GM12878 (cell line): ENCODE measurements around the gene IFNG-AS1. TPM values are rescaled to one million over a fixed set of nuclear protein-coding genes. Genes with fewer than 3 reads are reported as not detected.

ENCODE experiments used
- ATAC-seq: fragments of 200-7000 bp; cut with Tn5 transposase; 3 replicates; pipeline ENCODE4 v1.9.1; 2020; ENCODE audit warnings: mild to moderate bottlenecking, moderate library complexity
- BruUV-seq: library from RNA; stranded (reverse); fragments of 400-500 nt; replicated peaks from 2 replicates; lab custom pipeline; 2021; lab: Mats Ljungman, UMichigan
- CTCF ChIA-PET: fragments of 300-600 bp; sonication (Branson Sonifier 250); formaldehyde crosslinking; extraction: SDS; loops from one replicate; lab custom pipeline; 2021; ENCODE audit warnings: inconsistent platforms; lab: Yijun Ruan, JAX
- POLR2A ChIA-PET: fragments of 350-600 bp; formaldehyde crosslinking; extraction: SDS; loops from one replicate; lab custom pipeline; 2021; ENCODE audit warnings: inconsistent platforms; lab: Charles Lee
- RAD21 ChIA-PET: fragments of 300-600 bp; sonication (Branson Sonifier 250); formaldehyde crosslinking; loops from one replicate; lab custom pipeline; 2023; ENCODE audit warnings: antibody characterized with exemption; ENCODE audit not compliant: unreplicated experiment; lab: Charles Lee
- SMC1A ChIA-PET: fragments of 300-600 bp; sonication (Branson Sonifier 250); formaldehyde crosslinking; loops from one replicate; lab custom pipeline; 2023; ENCODE audit not compliant: unreplicated experiment, uncharacterized antibody; lab: Charles Lee
- DNase-seq: peaks from one replicate; pipeline ENCODE4 v3.0.0-alpha.2; 2011; ENCODE audit warnings: low read depth, low spot score
- FAIRE-seq: peaks from 3 replicates; lab custom pipeline; 2011; peaks lifted over from hg19 to GRCh38; lab: Jason Lieb, UNC
- H2AFZ ChIP-seq: 2 replicates; pipeline ENCODE4 v1.6.0; 2011; ENCODE audit warnings: low read depth, low read length, control low read depth; ENCODE audit not compliant: control insufficient read depth
- H3K27ac ChIP-seq: 2 replicates; pipeline ENCODE4 v1.5.1; 2011; ENCODE audit warnings: control low read depth; ENCODE audit not compliant: control insufficient read depth, insufficient read depth
- H3K27me3 ChIP-seq, 2 experiments: replicated peaks in 1 of 2; 2 replicates each; pipeline versions ENCODE4 v1.6.0 to v1.6.1; 2011; ENCODE audit warnings: low read length in 1 of 2; ENCODE audit not compliant: control insufficient read depth in 2 of 2, insufficient read depth in 2 of 2
- H3K36me3 ChIP-seq, 2 experiments: 2 replicates each; pipeline ENCODE4 v1.5.1; 2011; ENCODE audit warnings: low read length in 1 of 2; ENCODE audit not compliant: control insufficient read depth in 2 of 2, insufficient read depth in 2 of 2
- H3K4me1 ChIP-seq: 2 replicates; pipeline ENCODE4 v1.6.1; 2011; ENCODE audit warnings: mild to moderate bottlenecking, low read length, moderate library complexity, mixed read lengths; ENCODE audit not compliant: control insufficient read depth, insufficient read depth
- H3K4me2 ChIP-seq: 2 replicates; pipeline ENCODE4 v1.6.0; 2011; ENCODE audit warnings: control low read depth; ENCODE audit not compliant: control insufficient read depth, insufficient read depth
- H3K4me3 ChIP-seq: fragments of 200-600 bp; sonication (generic); 2 replicates; pipeline ENCODE4 v1.5.1; 2016
- H3K79me2 ChIP-seq: 2 replicates; pipeline ENCODE4 v1.6.0; 2011; ENCODE audit warnings: low read length; ENCODE audit not compliant: control insufficient read depth, insufficient read depth
- H3K9ac ChIP-seq: 2 replicates; pipeline ENCODE4 v1.8.0; 2011; ENCODE audit warnings: low read length, control low read depth, mixed read lengths; ENCODE audit not compliant: control insufficient read depth, insufficient read depth
- H3K9me3 ChIP-seq: replicated peaks from 3 replicates; pipeline ENCODE4 v1.5.1; 2011; ENCODE audit warnings: mild to moderate bottlenecking, low read length; ENCODE audit not compliant: control insufficient read depth, insufficient read depth
- H4K20me1 ChIP-seq: 2 replicates; pipeline ENCODE4 v1.6.0; 2011; ENCODE audit not compliant: control insufficient read depth, insufficient read depth
- ATF3 ChIP-seq: IDR thresholded peaks from 2 replicates; pipeline ENCODE4 v1.6.1; 2011; ENCODE audit warnings: low read depth, mild to moderate bottlenecking, low read length, moderate library complexity, borderline replicate concordance; ENCODE audit errors: extremely low read depth
- BCL3 ChIP-seq: IDR thresholded peaks from 2 replicates; pipeline ENCODE4 v1.6.1; 2011; ENCODE audit warnings: borderline replicate concordance, low read depth, mild to moderate bottlenecking, moderate library complexity, low read length; ENCODE audit not compliant: insufficient read depth, poor library complexity, severe bottlenecking
- CBX5 ChIP-seq: sonication (generic); IDR thresholded peaks from 2 replicates; pipeline ENCODE4 v1.6.1; 2016; ENCODE audit warnings: low read depth, moderate library complexity, mild to moderate bottlenecking, inconsistent platforms
- ELK1 ChIP-seq: IDR thresholded peaks from 2 replicates; pipeline ENCODE4 v1.6.1; 2012; ENCODE audit warnings: low read depth, low read length, improper control_type of control experiment
- ETV6 ChIP-seq, 2 experiments: fragments of 450-650 bp in 1 of 2; IDR thresholded peaks in 1 of 2; conservative IDR thresholded peaks in 1 of 2; 2 replicates each; pipeline ENCODE4 v1.6.1; 2014; ENCODE audit warnings: antibody characterized with exemption in 1 of 2, borderline replicate concordance in 1 of 2, low read depth in 1 of 2, mild to moderate bottlenecking in 1 of 2, moderate library complexity in 1 of 2
- FOS ChIP-seq: IDR thresholded peaks from 3 replicates; pipeline ENCODE4 v1.6.1; 2011; ENCODE audit warnings: borderline replicate concordance; ENCODE audit not compliant: insufficient read length; ENCODE audit errors: extremely low read depth
- HDGF ChIP-seq: fragments of 450-650 bp; IDR thresholded peaks from 2 replicates; pipeline ENCODE4 v1.6.1; 2016; ENCODE audit warnings: antibody characterized with exemption
- IRF5 ChIP-seq: fragments of 450-650 bp; IDR thresholded peaks from 2 replicates; pipeline ENCODE4 v1.6.1; 2017; ENCODE audit warnings: borderline replicate concordance
- JUNB ChIP-seq: IDR thresholded peaks from 2 replicates; pipeline ENCODE4 v1.6.1; 2016; ENCODE audit warnings: antibody characterized with exemption, mild to moderate bottlenecking
- MTA2 ChIP-seq: fragments of 450-650 bp; IDR thresholded peaks from 2 replicates; pipeline ENCODE4 v1.6.1; 2016; ENCODE audit warnings: low read depth, mild to moderate bottlenecking, moderate library complexity
- MTA3 ChIP-seq: IDR thresholded peaks from 2 replicates; pipeline ENCODE4 v1.6.1; 2012; ENCODE audit warnings: low read length, inconsistent platforms, borderline replicate concordance
- MXI1 ChIP-seq: fragments of 150-350 bp; IDR thresholded peaks from 2 replicates; pipeline ENCODE4 v1.6.1; 2011; ENCODE audit warnings: low read depth, mild to moderate bottlenecking, inconsistent platforms, low read length, improper control_type of control experiment
- NFXL1 ChIP-seq: fragments of 450-650 bp; IDR thresholded peaks from 2 replicates; pipeline ENCODE4 v1.6.1; 2017; ENCODE audit warnings: antibody characterized with exemption, mild to moderate bottlenecking, borderline replicate concordance
- NR2C2 ChIP-seq: IDR thresholded peaks from 2 replicates; pipeline ENCODE4 v1.6.1; 2011; ENCODE audit warnings: borderline replicate concordance, low read depth; ENCODE audit not compliant: control insufficient read depth, insufficient read length
- NRF1 ChIP-seq: conservative IDR thresholded peaks from 2 replicates; pipeline ENCODE4 v1.6.1; 2011; ENCODE audit warnings: mild to moderate bottlenecking, low read depth, low read length, improper control_type of control experiment
- PML ChIP-seq: IDR thresholded peaks from 2 replicates; pipeline ENCODE4 v1.6.1; 2012; ENCODE audit warnings: low read length, inconsistent platforms
- SMAD5 ChIP-seq: IDR thresholded peaks from 2 replicates; pipeline ENCODE4 v1.6.1; 2016; ENCODE audit warnings: antibody characterized with exemption, low read depth
- TARDBP ChIP-seq: IDR thresholded peaks from 2 replicates; pipeline ENCODE4 v1.6.1; 2016; ENCODE audit warnings: borderline replicate concordance
- TCF7 ChIP-seq: IDR thresholded peaks from 2 replicates; pipeline ENCODE4 v1.6.1; 2014; ENCODE audit warnings: antibody characterized with exemption, borderline replicate concordance
- ZBED1 ChIP-seq: IDR thresholded peaks from 2 replicates; pipeline ENCODE4 v1.6.1; 2016; ENCODE audit warnings: borderline replicate concordance
- WGBS: methylation state at CpG from one replicate; pipeline ENCODE4 v1.1.6; 2016; ENCODE audit warnings: low lambda C conversion rate; ENCODE audit not compliant: insufficient replicate concordance, insufficient coverage; ENCODE audit errors: missing lambda C conversion rate; 5-methylcytosine and 5-hydroxymethylcytosine counted together
- in situ Hi-C: fragments of 300-500 bp; cut with MboI; formaldehyde crosslinking; loops from 9 replicates; pipeline ENCODE4 v1.14.3; 2018; ENCODE audit warnings: mixed read lengths
- intact Hi-C: fragments of 100-400 bp; cut with micrococcal nuclease; formaldehyde crosslinking; loops from one replicate; pipeline ENCODE4 v1.14.2; 2022; ENCODE audit not compliant: unreplicated experiment
- polyA plus RNA-seq, 11 experiments: library from polyadenylated mRNA; depleted of rRNA in 4 of 11; unstranded in 6 of 11; stranded (reverse) in 5 of 11; fragments of >200 nt; fragmentation: Nextera tagmentation in 4 of 11; fragmentation: Illumina TruSeq in 1 of 11; extraction: Ambion mirVana in 4 of 11; extraction: Trizol in 1 of 11; gene quantifications; 1 replicate in 1 of 11; 2 replicates in 10 of 11; pipeline versions ENCODE4 v1.2.1 to v1.2.3, GENCODE V29; 2011 to 2016; ENCODE audit warnings: inconsistent platforms in 2 of 11, missing spikeins in 2 of 11, low read depth in 1 of 11
- total RNA-seq, 4 experiments: library from RNA; depleted of rRNA in 3 of 4; stranded (reverse); fragments of >200 nt in 3 of 4; fragmentation: Illumina TruSeq in 1 of 4; extraction: Trizol in 1 of 4; gene quantifications; 2 replicates each; pipeline versions ENCODE4 v1.2.1 to v1.2.3, GENCODE V29; 2013 to 2021

Gene IFNG-AS1
- total and polyA plus RNA-seq, 10 of the 15 experiments (the other 5 are each of a cell fraction or from before 2014, with no cell fraction given), result 0.40 to 1.9 (median 1.3) TPM

GRCh38 chr12:68018315-68018714 is 29.1 kb downstream of the IFNG-AS1 start (continued):
- TF ChIP-seq PML (no peak), ELK1 (no peak), ZBED1 (no peak), FOS (no peak), MXI1 (no peak), HDGF (no peak), ATF3 (no peak), SMAD5 (no peak)

GRCh38 chr12:68020049-68020448 is 30.8 kb downstream of the IFNG-AS1 start:
- 93% methylated on average over 6 of the region's 6 CpGs for WGBS
- no peak for DNase-seq
- Histone ChIP-seq H3K4me3 (no peak overlapping the region), H4K20me1 (no peaks in the 10 kb centered on the region), H3K9me3 (no peaks in the 10 kb centered on the region; the same call in 2 of the 3 replicates), H3K9ac (no peak overlapping the region), H3K27ac (no peak overlapping the region), H3K27me3 (no peaks in the 10 kb centered on the region), H3K4me2 (no peak overlapping the region), H3K36me3 (no peaks in the 10 kb centered on the region), H3K79me2 (no peaks in the 10 kb centered on the region), H3K4me1 (no peaks in the 10 kb centered on the region), H2AFZ (no peak overlapping the region)
- no TSS peak for BruUV-seq
- no peak for FAIRE-seq
- ChIA-PET POLR2A (no interaction called here), SMC1A (no interaction called here), CTCF (no interaction called here), RAD21 (no interaction called here)
- in situ Hi-C loops, result no loop called here
- intact Hi-C loops, result no loop called here
- ATAC-seq, result no peak
- TF ChIP-seq MTA2 (no peak), IRF5 (no peak), MTA3 (no peak), CBX5 (no peak), JUNB (no peak), TCF7 (no peak), ELK1 (no peak), TARDBP (no peak), BCL3 (no peak), NRF1 (no peak), NR2C2 (no peak), NFXL1 (no peak), ETV6 (conservative IDR thresholded peaks at IDR 0.05 in 1 of 2, IDR thresholded peaks at IDR 0.05 in 1 of 2; ENCODE audit: borderline replicate concordance in 1 of 2, low read depth in 1 of 2) (no peak)
